Hematopoietic multipotent progenitor cell treated with erythropoietin and hydrocortisone succinate and interleukin-3 and kit ligand, for 15 days (in vitro differentiated cells): ENCODE data around the gene ANO9.

Experiments
- DNase-seq: peaks from one replicate; pipeline ENCODE4 v3.0.0-alpha.2; 2015; ENCODE audit warnings: low spot score

The ANO9 gene

GRCh38 chr11:441418-442274, at the start of gene ANO9:
Gene ANO9 (minus strand): TSS chr11:442011. CDS start chr11:441926, 85 bp downstream.
- DNase-seq = no peak

- DNase-seq = no peak
These were observed 49.5 kb upstream of the ANO9 start for GRCh38 chr11:491358-491757.

GRCh38 chr11:490930-491260, 49.1 kb upstream of the ANO9 start:
- DNase-seq = no peak

- DNase-seq = no peak
These were observed 48.5 kb upstream of the ANO9 start for GRCh38 chr11:490186-490929.

GRCh38 chr11:489610-490185, 47.9 kb upstream of the ANO9 start:
- no peak for DNase-seq

GRCh38 chr11:488992-489391, 47.2 kb upstream of the ANO9 start:
- DNase-seq = no peak

GRCh38 chr11:488579-488978, 46.8 kb upstream of the ANO9 start:
- DNase-seq = no peak

- DNase-seq = no peak
These were observed 46.3 kb upstream of the ANO9 start for GRCh38 chr11:488062-488461.

GRCh38 chr11:487571-488021, 45.8 kb upstream of the ANO9 start:
- DNase-seq = no peak

- no peak for DNase-seq
These were observed 44.4 kb upstream of the ANO9 start for GRCh38 chr11:486189-486588.

- DNase-seq = no peak
These were observed 42.8 kb upstream of the ANO9 start for GRCh38 chr11:484616-485015.

- DNase-seq = no peak
These were observed 37.5 kb upstream of the ANO9 start for GRCh38 chr11:479311-479710.

GRCh38 chr11:477052-477715, 35.4 kb upstream of the ANO9 start:
- no peak for DNase-seq

- no peak for DNase-seq
These were observed 34.6 kb upstream of the ANO9 start for GRCh38 chr11:476416-476815.

- DNase-seq = no peak
These were observed 34.1 kb upstream of the ANO9 start for GRCh38 chr11:475941-476340.

GRCh38 chr11:474914-475506, 33.2 kb upstream of the ANO9 start:
- no peak for DNase-seq

- no peak for DNase-seq
These were observed 32.4 kb upstream of the ANO9 start for GRCh38 chr11:473962-474785.

- DNase-seq = no peak
These were observed 31.6 kb upstream of the ANO9 start for GRCh38 chr11:473415-473814.

GRCh38 chr11:472816-473215, 31.0 kb upstream of the ANO9 start:
- DNase-seq = no peak

- DNase-seq = no peak
These were observed 30.5 kb upstream of the ANO9 start for GRCh38 chr11:472272-472671.

GRCh38 chr11:471468-472145, 29.8 kb upstream of the ANO9 start:
- no peak for DNase-seq
